ENCODE data around the gene USP17L15.
"Not testable (repeated sequence)": the region's sequence is repeated elsewhere in the genome, so short reads cannot be mapped to it uniquely, and the experiment has no call there.

The USP17L15 gene, protein sequence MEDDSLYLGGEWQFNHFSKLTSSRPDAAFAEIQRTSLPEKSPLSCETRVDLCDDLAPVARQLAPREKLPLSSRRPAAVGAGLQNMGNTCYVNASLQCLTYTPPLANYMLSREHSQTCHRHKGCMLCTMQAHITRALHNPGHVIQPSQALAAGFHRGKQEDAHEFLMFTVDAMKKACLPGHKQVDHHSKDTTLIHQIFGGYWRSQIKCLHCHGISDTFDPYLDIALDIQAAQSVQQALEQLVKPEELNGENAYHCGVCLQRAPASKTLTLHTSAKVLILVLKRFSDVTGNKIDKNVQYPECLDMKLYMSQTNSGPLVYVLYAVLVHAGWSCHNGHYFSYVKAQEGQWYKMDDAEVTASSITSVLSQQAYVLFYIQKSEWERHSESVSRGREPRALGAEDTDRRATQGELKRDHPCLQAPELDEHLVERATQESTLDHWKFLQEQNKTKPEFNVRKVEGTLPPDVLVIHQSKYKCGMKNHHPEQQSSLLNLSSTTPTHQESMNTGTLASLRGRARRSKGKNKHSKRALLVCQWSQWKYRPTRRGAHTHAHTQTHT

GRCh38 chr4:9234085-9234484, at the start of gene USP17L15:
USP17L15 (plus strand) TSS chr4:9234385; CDS start chr4:9234385, 0 bp downstream.
- DNase-seq (ENCODE audit: low read depth): not testable (repeated sequence)

DNA sequence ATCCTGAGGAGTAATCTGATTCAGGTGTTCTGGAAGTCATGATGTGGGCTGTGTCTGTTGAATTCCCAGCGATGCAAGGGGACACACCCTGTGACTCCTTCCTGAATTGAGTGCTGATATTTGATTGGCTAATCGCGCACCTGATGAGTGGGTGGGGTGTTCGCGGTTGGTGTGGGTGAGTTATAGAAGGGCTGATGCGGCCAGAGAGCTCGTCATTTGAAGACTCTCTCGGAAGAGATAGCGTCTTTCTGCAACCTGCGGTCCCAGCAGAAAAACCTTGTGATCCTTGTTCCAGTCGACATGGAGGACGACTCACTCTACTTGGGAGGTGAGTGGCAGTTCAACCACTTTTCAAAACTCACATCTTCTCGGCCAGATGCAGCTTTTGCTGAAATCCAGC, 23.8 kb upstream of the USP17L15 start, which contains the start of gene USP17L10:
Gene USP17L10, plus strand, starts transcription at position 301 of the 400 bp plus-strand sequence. Its CDS starts 0 bp downstream, at position 301.
- DNase-seq (ENCODE audit: low read depth): not testable (repeated sequence)

- DNase-seq (ENCODE audit: low read depth): not testable (repeated sequence)
Observed at GRCh38 chr4:9214701-9215100, 19.5 kb upstream of the USP17L15 start.

DNA sequence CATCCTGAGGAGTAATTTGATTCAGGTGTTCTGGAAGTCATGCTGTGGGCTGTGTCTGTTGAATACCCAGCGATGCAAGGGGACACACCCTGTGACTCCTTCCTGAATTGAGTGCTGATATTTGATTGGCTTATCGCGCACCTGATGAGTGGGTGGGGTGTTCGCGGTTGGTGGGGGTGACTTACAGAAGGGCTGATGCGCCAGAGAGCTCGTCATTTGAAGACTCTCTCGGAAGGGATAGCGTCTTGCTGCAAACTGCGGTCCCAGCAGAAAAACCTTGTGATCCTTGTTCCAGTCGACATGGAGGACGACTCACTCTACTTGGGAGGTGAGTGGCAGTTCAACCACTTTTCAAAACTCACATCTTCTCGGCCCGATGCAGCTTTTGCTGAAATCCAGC, 19.1 kb upstream of the USP17L15 start, which contains the start of gene USP17L11:
Gene USP17L11, plus strand, starts transcription at position 301 of the 400 bp plus-strand sequence. Its CDS starts 0 bp downstream, at position 301.
- not testable (repeated sequence) for DNase-seq (ENCODE audit: low read depth)

- not testable (repeated sequence) for DNase-seq (ENCODE audit: low read depth)
Observed at GRCh38 chr4:9219852-9220251, 14.3 kb upstream of the USP17L15 start, which contains the start of gene USP17L12. USP17L12 (plus strand) TSS chr4:9220152; CDS start chr4:9220152, 0 bp downstream.

DNA sequence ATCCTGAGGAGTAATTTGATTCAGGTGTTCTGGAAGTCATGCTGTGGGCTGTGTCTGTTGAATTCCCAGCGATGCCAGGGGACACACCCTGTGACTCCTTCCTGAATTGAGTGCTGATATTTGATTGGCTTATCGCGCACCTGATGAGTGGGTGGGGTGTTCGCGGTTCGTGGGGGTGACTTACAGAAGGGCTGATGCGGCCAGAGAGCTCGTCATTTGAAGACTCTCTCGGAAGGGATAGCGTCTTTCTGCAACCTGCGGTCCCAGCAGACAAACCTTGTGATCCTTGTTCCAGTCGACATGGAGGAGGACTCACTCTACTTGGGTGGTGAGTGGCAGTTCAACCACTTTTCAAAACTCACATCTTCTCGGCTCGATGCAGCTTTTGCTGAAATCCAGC, 9.6 kb upstream of the USP17L15 start, which contains the start of gene USP17L13:
Gene USP17L13, plus strand, starts transcription at position 301 of the 400 bp plus-strand sequence. Its CDS starts 0 bp downstream, at position 301.
- DNase-seq (ENCODE audit: low read depth): not testable (repeated sequence)

DNA sequence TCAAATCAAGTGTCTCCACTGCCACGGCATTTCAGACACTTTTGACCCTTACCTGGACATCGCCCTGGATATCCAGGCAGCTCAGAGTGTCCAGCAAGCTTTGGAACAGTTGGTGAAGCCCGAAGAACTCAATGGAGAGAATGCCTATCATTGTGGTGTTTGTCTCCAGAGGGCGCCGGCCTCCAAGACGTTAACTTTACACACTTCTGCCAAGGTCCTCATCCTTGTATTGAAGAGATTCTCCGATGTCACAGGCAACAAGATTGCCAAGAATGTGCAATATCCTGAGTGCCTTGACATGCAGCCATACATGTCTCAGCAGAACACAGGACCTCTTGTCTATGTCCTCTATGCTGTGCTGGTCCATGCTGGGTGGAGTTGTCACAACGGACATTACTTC, 3.9 kb upstream of the USP17L15 start:
- DNase-seq (ENCODE audit: low read depth): not testable (repeated sequence)

- DNase-seq (ENCODE audit: low read depth): not testable (repeated sequence)
Observed at GRCh38 chr4:9238461-9238860, 4.3 kb downstream of the USP17L15 start.

- DNase-seq (ENCODE audit: low read depth): not testable (repeated sequence)
Observed at GRCh38 chr4:9243579-9243978, 9.4 kb downstream of the USP17L15 start, which contains the start of gene USP17L17. USP17L17 (plus strand) TSS chr4:9243879; CDS start chr4:9243879, 0 bp downstream.

- DNase-seq (ENCODE audit: low read depth): not testable (repeated sequence)
Observed at GRCh38 chr4:9247953-9248680, 13.9 kb downstream of the USP17L15 start, which contains the start of gene USP17L18. USP17L18 (plus strand) TSS chr4:9248630; CDS start chr4:9248630, 0 bp downstream.

DNA sequence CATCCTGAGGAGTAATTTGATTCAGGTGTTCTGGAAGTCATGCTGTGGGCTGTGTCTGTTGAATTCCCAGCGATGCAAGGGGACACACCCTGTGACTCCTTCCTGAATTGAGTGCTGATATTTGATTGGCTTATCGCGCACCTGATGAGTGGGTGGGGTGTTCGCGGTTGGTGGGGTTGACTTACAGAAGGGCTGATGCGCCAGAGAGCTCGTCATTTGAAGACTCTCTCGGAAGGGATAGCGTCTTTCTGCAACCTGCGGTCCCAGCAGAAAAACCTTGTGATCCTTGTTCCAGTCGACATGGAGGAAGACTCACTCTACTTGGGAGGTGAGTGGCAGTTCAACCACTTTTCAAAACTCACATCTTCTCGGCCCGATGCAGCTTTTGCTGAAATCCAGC, 18.9 kb downstream of the USP17L15 start, which contains the start of gene USP17L19:
Gene USP17L19, plus strand, starts transcription at position 301 of the 400 bp plus-strand sequence. Its CDS starts 0 bp downstream, at position 301.
- not testable (repeated sequence) for DNase-seq (ENCODE audit: low read depth)

DNA sequence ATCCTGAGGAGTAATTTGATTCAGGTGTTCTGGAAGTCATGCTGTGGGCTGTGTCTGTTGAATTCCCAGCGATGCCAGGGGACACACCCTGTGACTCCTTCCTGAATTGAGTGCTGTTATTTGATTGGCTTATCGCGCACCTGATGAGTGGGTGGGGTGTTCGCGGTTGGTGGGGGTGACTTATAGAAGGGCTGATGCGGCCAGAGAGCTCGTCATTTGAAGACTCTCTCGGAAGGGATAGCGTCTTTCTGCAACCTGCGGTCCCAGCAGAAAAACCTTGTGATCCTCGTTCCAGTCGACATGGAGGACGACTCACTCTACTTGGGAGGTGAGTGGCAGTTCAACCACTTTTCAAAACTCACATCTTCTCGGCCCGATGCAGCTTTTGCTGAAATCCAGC, 23.6 kb downstream of the USP17L15 start, which contains the start of gene USP17L20:
Gene USP17L20, plus strand, starts transcription at position 301 of the 400 bp plus-strand sequence. Its CDS starts 0 bp downstream, at position 301.
- DNase-seq (ENCODE audit: low read depth): not testable (repeated sequence)

GRCh38 chr4:9262572-9262971, 28.4 kb downstream of the USP17L15 start, which contains the start of gene USP17L21:
USP17L21 (plus strand) TSS chr4:9262872; CDS start chr4:9262872, 0 bp downstream.
- not testable (repeated sequence) for DNase-seq (ENCODE audit: low read depth)

DNA sequence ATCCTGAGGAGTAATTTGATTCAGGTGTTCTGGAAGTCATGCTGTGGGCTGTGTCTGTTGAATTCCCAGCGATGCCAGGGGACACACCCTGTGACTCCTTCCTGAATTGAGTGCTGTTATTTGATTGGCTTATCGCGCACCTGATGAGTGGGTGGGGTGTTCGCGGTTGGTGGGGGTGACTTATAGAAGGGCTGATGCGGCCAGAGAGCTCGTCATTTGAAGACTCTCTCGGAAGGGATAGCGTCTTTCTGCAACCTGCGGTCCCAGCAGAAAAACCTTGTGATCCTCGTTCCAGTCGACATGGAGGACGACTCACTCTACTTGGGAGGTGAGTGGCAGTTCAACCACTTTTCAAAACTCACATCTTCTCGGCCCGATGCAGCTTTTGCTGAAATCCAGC, 33.1 kb downstream of the USP17L15 start, which contains the start of gene USP17L22:
Gene USP17L22, plus strand, starts transcription at position 301 of the 400 bp plus-strand sequence. Its CDS starts 0 bp downstream, at position 301.
- not testable (repeated sequence) for DNase-seq (ENCODE audit: low read depth)

GRCh38 chr4:9271719-9272118, 37.5 kb downstream of the USP17L15 start:
- DNase-seq (ENCODE audit: low read depth): not testable (repeated sequence)

Data from stimulated activated CD8-positive, alpha-beta memory T cell treated with anti-CD3 and anti-CD28 coated beads, Interleukin-15, amount 100 ng/mL, for 1 hour (primary cell).